Stomach (tissue), 9 donors: ENCODE measurements around the gene CLTCL1. TPM values are rescaled to one million over a fixed set of nuclear protein-coding genes. Genes with fewer than 3 reads are reported as not detected.

Source experiments
- DNase-seq, 2 donors: peaks; one replicate each; pipeline versions ENCODE4 v3.0.0 to v3.0.0-alpha.2; 2013 to 2019
- H3K27ac ChIP-seq, 5 donors: fragments of 200-600 bp in 4 of 5; sonication (generic) in 4 of 5; one replicate each; pipeline ENCODE4 v1.5.1; 2013 to 2019; ENCODE audit warnings: mild to moderate bottlenecking in 1 of 5, moderate library complexity in 1 of 5
- H3K27me3 ChIP-seq, 3 donors: fragments of 200-600 bp; sonication (generic); one replicate each; pipeline ENCODE4 v1.5.1; 2017 to 2019; ENCODE audit warnings: mixed run types in 1 of 3
- H3K36me3 ChIP-seq, 4 donors: fragments of 200-600 bp; sonication (generic); 1 replicate in 3 of 4; 2 replicates in 1 of 4; pipeline ENCODE4 v1.5.1; 2016 to 2019
- H3K4me1 ChIP-seq, 4 donors: fragments of 200-600 bp; sonication (generic); one replicate each; pipeline ENCODE4 v1.5.1; 2016 to 2019
- H3K4me3 ChIP-seq, 4 donors: fragments of 200-600 bp; sonication (generic) in 3 of 4; one replicate each; pipeline ENCODE4 v1.5.1; 2016 to 2019; ENCODE audit warnings: mild to moderate bottlenecking in 1 of 4
- H3K9me3 ChIP-seq, 4 donors: fragments of 200-600 bp; sonication (generic); one replicate each; pipeline ENCODE4 v1.5.1; 2016 to 2019
- CTCF ChIP-seq, 7 experiments: fragments of 450-650 bp in 4 of 7; fragments of 200-600 bp in 3 of 7; sonication (generic) in 3 of 7; IDR thresholded peaks; one replicate each; pipeline ENCODE4 v1.5.1; 2016 to 2019; ENCODE audit warnings: antibody characterized with exemption in 7 of 7, control low read depth in 2 of 7, mild to moderate bottlenecking in 1 of 7
- EP300 ChIP-seq: sonication (generic); formaldehyde crosslinking; IDR thresholded peaks from one replicate; pipeline ENCODE4 v1.6.1; 2017; ENCODE audit warnings: antibody characterized with exemption
- POLR2A ChIP-seq, 4 donors: fragments of 450-650 bp; IDR thresholded peaks; one replicate each; pipeline ENCODE4 v1.6.1; 2016; ENCODE audit warnings: antibody characterized with exemption in 4 of 4, control low read depth in 2 of 4, mild to moderate bottlenecking in 1 of 4, moderate library complexity in 1 of 4
- POLR2AphosphoS5 ChIP-seq, 3 donors: sonication (generic); formaldehyde crosslinking; IDR thresholded peaks; one replicate each; pipeline ENCODE4 v1.6.1; 2016; ENCODE audit warnings: antibody characterized with exemption in 3 of 3
- WGBS, 5 donors: extraction: QIAGEN DNeasy Blood & Tissue Kit in 3 of 5; methylation state at CpG; one replicate each; pipeline versions ENCODE4 v1.1.5 to v1.1.7; 2013 to 2018; 5-methylcytosine and 5-hydroxymethylcytosine counted together
- intact Hi-C: fragments of 100-400 bp; cut with DNase I; formaldehyde crosslinking; loops from one replicate; pipeline ENCODE4 v1.15.1; 2023; ENCODE audit warnings: low total_unique reads
- polyA plus RNA-seq, 3 donors: library from polyadenylated mRNA; stranded (reverse); fragments of 200-250 nt; gene quantifications; one replicate each; pipeline ENCODE4 v1.2.3, GENCODE V29; 2013
- total RNA-seq, 5 donors: library from RNA; depleted of rRNA; stranded (reverse); fragments of >200 nt; gene quantifications; one replicate each; pipeline versions ENCODE4 v1.1.0 to v1.2.3, GENCODE V29; 2014 to 2016
- donor health status: healthy with polysubstance abuse.
- donor health status: Bipolar disorder and iron deficiency.
- donor health status: healthy.

The CLTCL1 gene
- total and polyA plus RNA-seq, 8 donors: 3.0 to 10.1 (median 4.7) TPM

GRCh38 chr22:19210188-19210587, 81.3 kb downstream of the CLTCL1 start:
- H3K27me3 ChIP-seq: no peaks in the 10 kb centered on the region
- intact Hi-C loops: no loop called here

GRCh38 chr22:19208287-19208847, 83.2 kb downstream of the CLTCL1 start:
- Histone ChIP-seq H3K9me3 (no peaks in the 10 kb centered on the region), H3K27ac (no peak overlapping the region), H3K27me3 (no peaks in the 10 kb centered on the region), H3K4me1 (no peaks in the 10 kb centered on the region), H3K36me3 (peaks cover 0 to 38% (median 28%) of the 10 kb centered on the region in 4 donors), H3K4me3 (no peak overlapping the region)
- TF ChIP-seq CTCF (IDR thresholded peaks at IDR 0.05) (no peak), EP300 (no peak)
- intact Hi-C loops: no loop called here
- no peak for DNase-seq
- WGBS, 5 donors: 78 to 89% (median 83%) methylated on average over 4 of the region's 4 CpGs

More at GRCh38 chr22:19210188-19210587, 81.3 kb downstream of the CLTCL1 start:
- TF ChIP-seq POLR2AphosphoS5 (IDR thresholded peaks at IDR 0.05) (no peak), CTCF (IDR thresholded peaks at IDR 0.05) (no peak), POLR2A (IDR thresholded peaks at IDR 0.05) (no peak), EP300 (no peak)
- H3K27ac ChIP-seq: no peak overlapping the region
- H3K9me3 ChIP-seq: no peaks in the 10 kb centered on the region
- 90 to 96% (median 95%) methylated on average over 14 of the region's 14 CpGs for WGBS, 5 donors
- DNase-seq: no peak
- no peaks in the 10 kb centered on the region for H3K4me1 ChIP-seq
- H3K4me3 ChIP-seq: no peak overlapping the region
- peaks cover 0 to 41% (median 33%) of the 10 kb centered on the region in 4 donors for H3K36me3 ChIP-seq

- no peak overlapping the region for H3K27ac ChIP-seq
- TF ChIP-seq CTCF (IDR thresholded peaks at IDR 0.05): no peak
- TF ChIP-seq POLR2AphosphoS5 (IDR thresholded peaks at IDR 0.05): no peak
- DNase-seq: no peak
These were observed 83.6 kb downstream of the CLTCL1 start for GRCh38 chr22:19207884-19208283.

GRCh38 chr22:19207401-19207808, 84.1 kb downstream of the CLTCL1 start:
- TF ChIP-seq POLR2A (IDR thresholded peaks at IDR 0.05) (no peak), POLR2AphosphoS5 (IDR thresholded peaks at IDR 0.05) (no peak), CTCF (IDR thresholded peaks at IDR 0.05) (no peak), EP300 (no peak)
- DNase-seq: no peak
- Histone ChIP-seq H3K27ac (no peak overlapping the region), H3K4me3 (no peak overlapping the region), H3K9me3 (no peaks in the 10 kb centered on the region), H3K27me3 (no peaks in the 10 kb centered on the region), H3K36me3 (peaks cover 0 to 38% (median 28%) of the 10 kb centered on the region in 4 donors), H3K4me1 (no peaks in the 10 kb centered on the region)
- intact Hi-C loops: no loop called here
- WGBS, 5 donors: 77 to 84% (median 81%) methylated on average over 9 of the region's 9 CpGs

More at GRCh38 chr22:19207884-19208283, 83.6 kb downstream of the CLTCL1 start:
- Histone ChIP-seq H3K4me3 (no peak overlapping the region), H3K36me3 (peaks cover 0 to 38% (median 28%) of the 10 kb centered on the region in 4 donors), H3K9me3 (no peaks in the 10 kb centered on the region), H3K27me3 (no peaks in the 10 kb centered on the region), H3K4me1 (no peaks in the 10 kb centered on the region)
- WGBS, 5 donors: 76 to 90% (median 88%) methylated on average over 5 of the region's 5 CpGs
- intact Hi-C loops: no loop called here
